K562 (cell line): ENCODE measurements around the gene RPL34. TPM values are rescaled to one million over a fixed set of nuclear protein-coding genes. Genes with fewer than 3 reads are reported as not detected.

Source experiments
- BRF2 ChIP-seq: IDR thresholded peaks from 3 replicates; pipeline ENCODE4 v1.6.1; 2011; ENCODE audit warnings: borderline replicate concordance, mild to moderate bottlenecking; ENCODE audit not compliant: insufficient read length, insufficient read depth
- CHAMP1 ChIP-seq: fragments of 450-650 bp; IDR thresholded peaks from 2 replicates; pipeline ENCODE4 v1.6.1; 2016; ENCODE audit warnings: mild to moderate bottlenecking
- SNIP1 ChIP-seq: fragments of 450-650 bp; IDR thresholded peaks from 2 replicates; pipeline ENCODE4 v1.7.1; 2017; ENCODE audit warnings: low read depth, mild to moderate bottlenecking
- TBL1XR1 ChIP-seq, 2 experiments: IDR thresholded peaks; 2 replicates each; pipeline ENCODE4 v1.6.1; 2012; ENCODE audit warnings: improper control_type of control experiment in 2 of 2, low read length in 2 of 2, mild to moderate bottlenecking in 1 of 2
- ZBTB26 ChIP-seq: fragments of 450-650 bp; formaldehyde crosslinking; IDR thresholded peaks from 2 replicates; pipeline ENCODE4 v1.4.0; 2022; ENCODE audit warnings: missing genetic modification characterization
- ZNF165 ChIP-seq: fragments of 250-450 bp; sonication (Bioruptor Pico); IDR thresholded peaks from 2 replicates; pipeline ENCODE4 v1.4.0; 2020; ENCODE audit warnings: borderline replicate concordance
- polyA plus RNA-seq, 8 experiments: library from polyadenylated mRNA; depleted of rRNA in 4 of 8; stranded (reverse) in 5 of 8; unstranded in 3 of 8; fragments of >200 nt; fragmentation: Nextera tagmentation in 2 of 8; fragmentation: Illumina TruSeq in 1 of 8; extraction: Ambion mirVana in 2 of 8; extraction: Trizol in 1 of 8; gene quantifications; 2 replicates each; pipeline versions ENCODE4 v1.2.1 to v1.2.3, GENCODE V29; 2011 to 2014; ENCODE audit warnings: inconsistent platforms in 1 of 8, missing spikeins in 1 of 8
- total RNA-seq, 7 experiments: library from RNA; depleted of rRNA in 6 of 7; stranded (reverse); fragments of >200 nt in 6 of 7; fragmentation: Illumina TruSeq in 2 of 7; extraction: Trizol in 2 of 7; gene quantifications; 2 replicates each; pipeline versions ENCODE4 v1.2.1 to v1.2.3, GENCODE V29; 2011 to 2021; ENCODE audit warnings: low replicate concordance in 1 of 7

The RPL34 gene
- total and polyA plus RNA-seq, 9 of the 15 experiments (the other 6 are each of a cell fraction or from before 2014, with no cell fraction given) = 1,612 to 4,502 (median 2,593) TPM

GRCh38 chr4:108628411-108628810 is 8.0 kb downstream of the RPL34 start (continued):
- TF ChIP-seq CHAMP1 (no peak), BRF2 (no peak), ZNF165 (no peak), SNIP1 (no peak), ZBTB26 (no peak), TBL1XR1 (IDR thresholded peaks at IDR 0.05; ENCODE audit: low read length in 2 of 2) (no peak)
